NCI-H446 treated with DMSO at 0.1 percent for 48 hours (cell line): ENCODE results near the gene LCN9.
"Not testable (repeated sequence)": the region's sequence is repeated elsewhere in the genome, so short reads cannot be mapped to it uniquely, and the experiment has no call there.

Experiments used
- DNase-seq: peaks from one replicate; lab custom pipeline; 2025; lab: John Stamatoyannopoulos, UW

LCN9 gene

GRCh38 chr9:135662758-135663450 lies at the start of gene LCN9:
LCN9 (plus strand) TSS chr9:135663309; CDS start chr9:135663322, 13 bp downstream.
- no peak for DNase-seq

DNA sequence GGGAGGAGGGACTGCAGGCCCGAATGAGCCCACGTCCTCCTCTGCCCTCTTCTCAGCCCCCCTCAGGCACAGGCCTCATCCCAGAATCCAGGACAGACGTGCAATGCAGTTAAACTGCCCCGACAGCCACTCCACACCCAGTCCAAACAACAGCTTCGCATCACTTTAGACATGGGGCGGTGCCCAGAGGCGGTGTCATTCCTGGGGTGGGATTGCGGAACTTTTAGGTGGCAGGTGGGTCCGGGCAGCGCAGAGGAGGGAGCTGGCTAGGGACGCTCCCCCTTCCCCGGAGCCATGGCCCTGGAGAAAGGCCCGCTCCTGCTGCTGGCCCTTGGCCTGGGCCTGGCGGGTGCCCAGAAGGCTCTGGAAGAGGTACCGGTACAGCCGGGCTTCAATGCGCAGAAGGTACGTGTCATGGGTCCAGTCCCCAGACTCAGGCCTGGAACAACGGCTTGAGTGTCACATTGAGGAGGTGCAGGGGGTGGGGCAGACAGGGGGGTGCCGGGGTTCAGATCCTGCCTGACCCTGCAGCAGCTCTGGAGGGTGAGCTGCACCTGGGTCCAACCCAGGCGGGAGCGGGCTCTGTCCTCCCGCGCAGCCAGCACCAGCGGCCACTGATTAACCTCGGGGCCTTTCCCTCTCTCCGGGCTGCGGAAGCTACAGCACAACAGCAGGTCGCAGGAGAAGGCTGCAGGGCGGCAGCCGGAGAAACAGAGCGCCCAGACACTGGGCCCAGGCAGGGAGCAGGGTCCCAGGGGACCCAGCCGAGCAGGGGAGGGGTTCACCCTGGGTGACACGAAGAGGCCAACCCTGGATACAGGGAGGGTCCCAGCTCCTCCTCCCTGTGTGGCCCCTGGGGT lies 48.9 kb upstream of the LCN9 start:
- no peak for DNase-seq

DNA sequence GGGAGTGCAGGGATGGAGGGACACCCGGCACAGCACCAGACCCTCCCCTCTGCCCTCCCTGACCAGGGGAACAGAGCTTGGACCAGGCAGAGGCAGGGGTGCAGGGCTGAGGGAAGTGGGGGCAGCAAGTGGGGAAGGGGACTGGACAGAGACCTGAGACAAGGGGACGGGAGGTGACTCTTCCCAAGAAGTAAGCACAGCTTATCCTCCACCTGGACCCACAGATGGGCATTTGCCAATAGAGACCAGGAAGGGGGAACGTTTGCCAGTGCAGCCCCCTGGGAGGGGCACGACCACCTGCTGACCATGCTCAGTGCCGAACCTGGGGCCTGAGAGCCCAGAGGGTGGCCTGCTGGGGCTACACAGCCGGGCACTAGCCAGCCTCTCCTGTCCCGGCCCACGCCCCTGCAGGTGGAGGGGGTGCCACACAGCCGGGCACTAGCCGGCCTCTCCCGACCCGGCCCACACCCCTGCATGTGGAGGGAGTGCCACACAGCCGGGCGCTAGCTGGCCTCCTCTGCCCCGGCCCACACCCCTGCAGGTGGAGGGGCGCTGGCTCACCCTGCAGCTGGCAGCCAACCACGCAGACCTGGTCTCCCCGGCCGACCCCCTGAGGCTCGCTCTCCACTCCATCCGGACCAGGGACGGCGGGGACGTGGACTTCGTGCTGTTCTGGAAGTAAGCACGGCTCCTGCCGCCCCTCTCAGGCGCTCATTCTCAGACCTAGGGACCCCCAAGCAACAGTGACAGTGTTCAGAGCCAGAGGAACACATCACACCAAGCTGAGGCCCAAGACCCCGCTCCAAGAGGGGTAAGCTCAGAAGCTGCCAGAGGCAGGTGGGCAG lies 48.1 kb upstream of the LCN9 start:
- DNase-seq: no peak

- DNase-seq: no peak
Observed at GRCh38 chr9:135615666-135616618, 47.2 kb upstream of the LCN9 start.

GRCh38 chr9:135616619-135617537 lies 46.2 kb upstream of the LCN9 start:
- DNase-seq: no peak

DNA sequence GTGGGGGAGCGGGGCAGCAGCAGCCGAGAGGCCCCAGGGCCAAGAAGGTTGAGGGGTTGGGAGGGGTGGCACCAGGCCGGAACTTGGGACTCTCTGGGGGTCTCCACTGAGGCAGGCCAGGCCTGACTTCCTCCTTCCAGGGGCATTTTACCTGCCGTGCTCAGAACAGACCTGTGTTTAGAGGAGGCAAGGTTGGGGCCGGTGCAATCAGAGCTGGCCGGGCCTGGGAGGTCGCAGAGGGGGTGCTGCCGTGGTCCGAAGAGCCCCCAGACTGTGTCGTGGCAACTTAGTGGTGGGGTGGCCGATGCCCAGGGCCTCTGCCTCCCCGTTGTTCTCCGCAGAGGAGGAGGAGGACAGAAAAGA lies 45.6 kb upstream of the LCN9 start:
- DNase-seq: no peak

DNA sequence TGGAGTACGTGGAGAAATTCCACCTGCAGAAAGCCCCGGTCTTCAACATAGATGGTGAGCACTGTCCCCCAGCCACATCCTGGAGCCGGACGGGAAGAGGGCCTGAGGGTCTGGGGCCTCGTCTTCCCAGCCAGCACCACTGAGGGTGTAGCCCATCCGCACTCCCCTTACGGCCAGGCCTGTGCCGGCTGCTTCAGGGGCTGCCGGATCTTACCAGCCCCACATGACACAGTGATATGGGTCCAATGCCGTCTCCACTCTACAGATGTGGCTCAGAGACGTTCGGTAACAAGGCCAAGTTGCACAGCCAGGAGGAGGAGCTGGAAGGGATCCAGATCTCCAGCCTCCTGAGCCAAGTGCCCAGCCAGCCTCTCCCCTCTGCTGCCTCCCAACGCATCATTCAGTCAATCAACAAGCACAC lies 45.1 kb upstream of the LCN9 start:
- DNase-seq: no peak

DNA sequence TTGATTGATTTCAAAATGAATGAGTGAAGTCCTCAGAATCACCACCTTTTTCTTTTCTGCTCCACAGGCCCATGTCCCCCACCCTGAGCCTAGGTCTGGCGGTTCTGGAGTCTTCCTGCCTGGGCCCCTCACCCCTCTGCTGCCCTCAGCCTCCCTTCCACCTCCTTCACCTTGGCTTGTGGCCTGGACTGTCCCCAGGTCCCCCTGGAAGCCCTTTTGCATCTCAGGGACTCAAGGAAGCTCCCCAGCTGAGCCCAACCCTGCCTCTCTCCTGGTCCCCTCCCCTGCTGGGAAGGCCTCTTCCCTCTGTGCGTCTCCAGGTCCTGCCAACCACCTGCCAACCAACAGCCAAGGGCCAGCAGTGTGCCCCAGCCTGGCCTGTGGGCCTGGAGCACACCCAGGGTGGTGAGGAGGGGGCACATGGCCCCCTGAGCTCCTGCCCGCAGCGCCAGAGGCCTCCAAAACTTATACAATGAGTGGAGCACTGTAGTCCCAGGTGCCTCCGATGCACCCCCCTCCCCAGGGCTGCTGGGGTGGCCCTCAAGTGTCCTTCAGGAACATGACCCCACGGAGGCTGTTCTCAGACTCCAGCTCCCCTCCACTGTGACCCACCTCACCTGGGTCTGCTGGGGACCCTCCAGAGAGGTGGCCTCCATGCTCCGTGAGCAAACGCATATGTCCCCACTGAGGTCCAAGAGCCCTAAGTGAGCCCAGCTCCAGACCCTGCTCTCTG lies 44.1 kb upstream of the LCN9 start:
- no peak for DNase-seq

GRCh38 chr9:135619599-135619886 lies 43.6 kb upstream of the LCN9 start:
- DNase-seq: no peak

DNA sequence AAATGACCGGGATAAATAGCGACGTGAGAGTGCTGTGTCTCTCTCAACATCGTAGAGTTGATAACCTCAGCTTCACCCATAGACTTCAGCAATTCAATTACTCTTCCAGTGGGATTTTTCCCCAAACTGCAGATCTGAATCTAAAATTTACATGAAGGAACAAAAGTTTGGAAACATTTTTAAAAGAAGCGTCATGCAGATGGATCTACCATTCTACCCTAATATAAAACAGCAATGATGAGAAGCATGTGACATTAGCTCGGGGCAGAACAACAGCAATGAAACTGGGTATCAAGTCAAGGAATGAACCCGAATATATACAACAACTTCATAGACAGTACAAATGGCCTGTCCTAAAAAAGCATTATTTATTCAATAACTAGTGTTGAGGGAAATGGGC lies 42.6 kb upstream of the LCN9 start:
- DNase-seq: no peak

DNA sequence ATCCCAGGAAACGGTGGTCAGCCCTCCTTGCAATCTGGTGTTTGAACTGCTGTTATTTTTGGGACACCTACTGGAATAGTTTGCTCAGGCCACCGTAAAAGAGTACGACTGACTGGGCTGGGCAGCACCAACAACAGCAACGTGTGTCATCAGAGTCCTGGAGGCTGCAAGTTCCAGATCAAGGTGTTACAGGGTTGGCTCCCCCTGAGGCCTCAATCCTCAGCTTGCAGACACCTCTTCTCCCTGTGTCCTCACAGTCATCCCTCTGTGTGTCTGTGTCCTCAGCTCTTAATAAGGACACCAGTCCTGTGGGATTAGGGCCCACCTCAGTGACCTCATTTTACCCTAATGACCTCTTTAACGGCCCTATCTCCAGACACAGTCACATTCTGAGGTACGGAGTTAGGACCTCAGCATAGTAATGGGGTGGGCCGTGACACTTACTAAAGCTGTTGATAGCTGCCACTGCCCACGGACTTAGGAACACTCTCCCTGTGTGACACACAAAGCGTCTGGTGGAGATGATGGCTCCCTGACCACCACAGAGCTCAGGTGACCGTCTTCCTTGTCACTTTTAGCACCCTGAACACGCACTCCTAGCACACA lies 40.6 kb upstream of the LCN9 start:
- DNase-seq: no peak

DNA sequence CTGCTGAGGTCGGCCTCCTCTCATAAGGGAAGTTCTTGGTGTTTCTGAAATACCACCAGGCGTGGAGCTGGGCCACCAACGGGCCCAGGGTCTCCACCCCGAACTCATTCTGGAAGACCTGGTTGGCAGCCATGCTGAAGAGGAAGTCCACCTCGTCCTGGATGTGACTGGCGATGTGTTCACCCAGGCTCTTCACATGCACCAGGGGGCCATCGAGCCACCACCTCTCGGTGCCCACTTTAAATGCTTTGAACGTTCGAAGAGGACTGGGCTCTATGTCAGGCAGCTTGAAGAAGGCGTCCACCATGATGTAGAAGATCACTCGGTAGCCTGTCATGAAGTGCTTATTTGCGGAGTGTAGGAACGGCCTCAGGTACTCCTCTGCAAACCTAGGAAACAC lies 38.8 kb upstream of the LCN9 start:
- no peak for DNase-seq

DNA sequence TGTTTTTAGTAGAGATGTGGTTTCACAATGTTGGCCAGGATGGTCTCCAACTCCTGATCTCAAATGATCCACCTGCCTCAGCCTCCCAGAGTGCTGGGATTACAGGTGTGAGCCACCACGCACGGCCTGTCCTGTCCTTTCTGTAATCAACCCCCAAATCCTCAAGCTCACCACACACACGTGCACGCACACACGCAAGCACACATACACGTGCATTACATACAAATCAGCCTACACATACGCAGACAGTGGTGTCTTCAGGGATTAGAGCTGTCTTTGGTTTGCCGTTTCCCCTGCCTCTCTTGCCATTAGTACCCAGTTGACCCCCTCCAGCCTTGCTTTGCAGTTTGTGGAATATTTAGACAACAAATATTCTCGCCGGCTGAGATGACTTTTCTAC lies 30.3 kb upstream of the LCN9 start:
- no peak for DNase-seq

DNA sequence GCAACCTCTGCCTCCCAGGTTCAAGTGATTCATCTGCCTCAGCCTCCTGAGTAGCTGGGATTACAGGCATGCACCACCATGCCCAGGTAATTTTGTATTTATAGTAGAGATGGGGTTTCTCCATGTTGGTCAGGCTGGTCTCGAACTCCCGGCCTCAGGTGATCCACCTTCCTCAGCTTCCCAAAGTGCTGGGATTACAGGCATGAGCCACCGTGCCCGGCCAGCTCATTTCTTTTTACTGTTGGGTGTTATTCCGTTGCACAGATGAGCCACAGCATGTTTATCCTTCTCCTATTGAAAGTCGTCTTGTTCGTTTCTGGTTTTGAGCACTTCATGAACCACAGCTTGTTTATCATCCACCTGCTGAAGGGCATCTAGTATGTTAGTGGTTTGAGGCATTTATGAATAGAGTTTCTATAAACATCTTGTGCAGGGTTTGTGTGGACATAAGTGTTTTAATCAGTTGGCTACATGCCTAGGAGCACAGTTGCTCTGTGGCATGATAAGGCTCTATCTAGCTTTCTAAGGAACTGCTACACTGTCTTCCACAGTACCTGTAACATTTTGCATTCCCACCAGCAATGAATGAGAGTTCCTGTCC lies 26.1 kb upstream of the LCN9 start:
- not testable (repeated sequence) for DNase-seq

- no peak for DNase-seq
Observed at GRCh38 chr9:135639196-135639595, 23.9 kb upstream of the LCN9 start, which contains the start of gene GLT6D1. GLT6D1 (minus strand) TSS chr9:135639540; CDS start chr9:135639187, 353 bp downstream.

- no peak for DNase-seq
Observed at GRCh38 chr9:135641047-135641446, 22.1 kb upstream of the LCN9 start.

DNA sequence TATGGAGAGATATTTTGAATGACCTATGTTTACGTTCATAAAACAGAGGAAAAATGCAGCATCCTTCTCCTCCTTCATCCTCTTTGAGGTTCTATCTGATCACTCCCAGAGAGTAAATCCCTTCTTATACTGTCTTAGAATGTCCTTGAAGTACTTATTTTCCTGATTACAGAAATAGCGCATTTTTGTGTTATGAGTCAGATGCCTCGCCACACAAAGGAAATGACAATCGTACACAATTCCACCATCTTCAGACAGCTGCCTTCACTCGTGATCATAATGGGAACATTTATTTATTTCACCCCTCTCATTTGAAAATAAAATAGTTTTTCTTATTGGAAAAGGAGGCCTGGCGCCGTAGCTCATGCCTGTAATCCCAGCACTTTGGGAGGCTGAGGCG lies 21.4 kb upstream of the LCN9 start:
- DNase-seq: no peak

- no peak for DNase-seq
Observed at GRCh38 chr9:135644631-135645218, 18.4 kb upstream of the LCN9 start.

- DNase-seq: no peak
Observed at GRCh38 chr9:135647884-135648283, 15.2 kb upstream of the LCN9 start.
